ENCODE data around the gene TMEM181.
"Not testable (repeated sequence)": the region's sequence is repeated elsewhere in the genome, so short reads cannot be mapped to it uniquely, and the experiment has no call there.

The TMEM181 gene

DNA sequence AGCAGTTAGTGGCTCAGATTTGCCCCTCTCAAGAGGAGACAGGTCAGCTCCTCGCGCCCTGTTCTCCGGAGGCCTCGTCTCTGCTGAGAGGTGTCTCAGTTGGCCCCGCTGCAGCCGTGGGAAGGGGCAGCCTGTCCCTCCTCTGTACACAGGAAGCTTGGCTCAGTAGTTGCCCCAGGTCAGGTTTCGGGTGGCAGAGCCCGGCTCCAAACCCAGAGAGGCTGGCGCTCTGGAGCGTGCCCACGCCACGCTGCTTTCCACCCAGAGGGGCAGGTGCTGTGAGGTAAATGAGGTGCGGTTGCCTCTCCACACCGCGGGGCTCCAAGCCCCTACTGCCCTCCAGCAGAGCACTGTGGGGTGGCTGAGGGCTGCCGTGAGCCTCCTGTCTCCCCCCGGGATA, 68.7 kb downstream of the TMEM181 start:
- H3K36me3 ChIP-seq (ENCODE audit: control insufficient read depth, low read depth, low read length): peaks cover 46% of the 10 kb centered on the region
- H3K4me3 ChIP-seq (ENCODE audit: low read length): no peak overlapping the region
- no peaks in the 10 kb centered on the region for H3K27me3 ChIP-seq (ENCODE audit: control insufficient read depth, insufficient read depth, low read length)
- no peaks in the 10 kb centered on the region for H3K9me3 ChIP-seq (ENCODE audit: control insufficient read depth, low read depth, low read length)
- no peak overlapping the region for H3K27ac ChIP-seq (ENCODE audit: low read length)
- H3K4me1 ChIP-seq (ENCODE audit: control insufficient read depth, low read depth, low read length): peaks cover 3% of the 10 kb centered on the region
- no peak overlapping the region for H3K9ac ChIP-seq (ENCODE audit: low read length)

DNA sequence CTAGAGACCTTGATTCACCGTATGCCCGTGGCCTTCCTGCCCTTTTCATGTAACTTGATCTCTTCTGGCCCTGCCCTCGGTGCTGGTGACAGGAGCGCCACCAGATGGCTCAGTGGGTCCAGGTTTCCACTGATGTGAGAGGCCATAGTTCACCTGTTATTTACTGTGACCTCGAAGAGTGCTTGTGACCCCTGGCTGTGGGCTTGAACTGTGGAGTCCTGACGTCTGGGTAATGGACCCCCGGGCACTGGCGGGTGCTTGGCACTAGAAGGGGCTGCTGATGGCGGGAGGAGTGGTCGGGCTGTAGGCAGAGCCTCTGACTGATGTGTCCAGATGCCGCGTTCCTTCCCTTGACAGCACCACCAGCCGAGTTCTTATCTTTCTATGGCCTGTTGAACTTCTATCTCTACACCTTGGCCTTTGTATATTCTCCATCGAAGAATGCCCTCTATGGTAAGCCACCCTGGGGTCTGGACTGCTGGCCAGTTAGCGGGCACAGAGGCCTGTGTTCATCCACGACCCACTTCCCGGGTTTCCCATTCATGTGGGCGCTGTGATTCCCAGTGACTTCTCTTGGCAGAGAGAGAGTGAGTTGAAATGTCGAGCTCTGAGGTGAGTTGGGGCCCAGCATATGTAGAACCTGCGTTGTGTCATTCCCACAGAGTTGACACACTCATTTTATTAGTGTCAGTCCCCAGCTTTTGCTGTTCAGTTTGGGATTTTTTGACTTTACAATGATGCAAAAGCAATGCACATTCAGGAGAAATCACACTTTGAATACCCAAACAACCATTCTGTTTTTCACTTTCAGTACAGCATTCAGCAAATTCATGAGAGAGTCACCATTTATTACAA, 69.7 kb downstream of the TMEM181 start:
- Histone ChIP-seq H3K4me1 (ENCODE audit: control insufficient read depth, low read depth, low read length) (peaks cover 3% of the 10 kb centered on the region), H3K9ac (ENCODE audit: low read length) (no peak overlapping the region), H3K36me3 (ENCODE audit: control insufficient read depth, low read depth, low read length) (peaks cover 48% of the 10 kb centered on the region), H3K4me3 (ENCODE audit: low read length) (no peak overlapping the region), H3K27ac (ENCODE audit: low read length) (no peak overlapping the region), H3K27me3 (ENCODE audit: control insufficient read depth, insufficient read depth, low read length) (no peaks in the 10 kb centered on the region), H3K9me3 (ENCODE audit: control insufficient read depth, low read depth, low read length) (no peaks in the 10 kb centered on the region)

DNA sequence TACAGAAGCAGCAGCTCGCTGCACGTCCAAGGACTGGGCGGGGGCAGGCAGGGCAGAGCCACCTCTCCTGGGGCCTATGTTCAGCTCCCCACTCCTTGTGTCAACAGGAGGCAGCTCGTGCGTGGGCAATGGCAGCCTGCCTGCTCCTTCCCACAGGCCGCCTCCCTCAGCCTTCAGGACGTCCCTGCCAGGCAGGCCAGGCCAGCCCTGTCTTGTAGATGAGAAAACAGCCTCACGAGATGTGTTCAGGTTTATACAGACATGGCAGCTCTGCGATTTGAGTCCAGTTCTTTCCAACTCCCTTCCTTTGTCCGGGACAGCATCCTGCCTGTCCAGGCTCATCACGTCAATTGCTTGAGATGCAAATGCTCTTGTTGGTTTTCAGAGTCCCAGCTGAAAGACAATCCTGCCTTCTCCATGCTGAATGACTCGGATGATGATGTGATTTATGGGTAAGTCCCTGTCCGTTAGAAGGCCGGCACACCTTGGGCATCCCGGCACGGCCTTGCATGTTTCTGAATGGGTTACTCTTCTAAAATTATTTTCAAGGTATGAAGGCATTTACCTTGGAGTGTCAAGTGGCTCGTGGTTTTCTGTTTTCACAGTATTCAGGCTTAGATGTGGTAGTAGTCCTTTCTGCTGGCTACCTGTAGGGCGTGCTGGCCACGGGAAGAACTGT, 71.2 kb downstream of the TMEM181 start:
- Histone ChIP-seq H3K36me3 (ENCODE audit: control insufficient read depth, low read depth, low read length) (peaks cover 46% of the 10 kb centered on the region), H3K4me1 (ENCODE audit: control insufficient read depth, low read depth, low read length) (peaks cover 3% of the 10 kb centered on the region), H3K4me3 (ENCODE audit: low read length) (no peak overlapping the region), H3K27me3 (ENCODE audit: control insufficient read depth, insufficient read depth, low read length) (no peaks in the 10 kb centered on the region), H3K27ac (ENCODE audit: low read length) (no peak overlapping the region), H3K9me3 (ENCODE audit: control insufficient read depth, low read depth, low read length) (no peaks in the 10 kb centered on the region), H3K9ac (ENCODE audit: low read length) (no peak overlapping the region)

DNA sequence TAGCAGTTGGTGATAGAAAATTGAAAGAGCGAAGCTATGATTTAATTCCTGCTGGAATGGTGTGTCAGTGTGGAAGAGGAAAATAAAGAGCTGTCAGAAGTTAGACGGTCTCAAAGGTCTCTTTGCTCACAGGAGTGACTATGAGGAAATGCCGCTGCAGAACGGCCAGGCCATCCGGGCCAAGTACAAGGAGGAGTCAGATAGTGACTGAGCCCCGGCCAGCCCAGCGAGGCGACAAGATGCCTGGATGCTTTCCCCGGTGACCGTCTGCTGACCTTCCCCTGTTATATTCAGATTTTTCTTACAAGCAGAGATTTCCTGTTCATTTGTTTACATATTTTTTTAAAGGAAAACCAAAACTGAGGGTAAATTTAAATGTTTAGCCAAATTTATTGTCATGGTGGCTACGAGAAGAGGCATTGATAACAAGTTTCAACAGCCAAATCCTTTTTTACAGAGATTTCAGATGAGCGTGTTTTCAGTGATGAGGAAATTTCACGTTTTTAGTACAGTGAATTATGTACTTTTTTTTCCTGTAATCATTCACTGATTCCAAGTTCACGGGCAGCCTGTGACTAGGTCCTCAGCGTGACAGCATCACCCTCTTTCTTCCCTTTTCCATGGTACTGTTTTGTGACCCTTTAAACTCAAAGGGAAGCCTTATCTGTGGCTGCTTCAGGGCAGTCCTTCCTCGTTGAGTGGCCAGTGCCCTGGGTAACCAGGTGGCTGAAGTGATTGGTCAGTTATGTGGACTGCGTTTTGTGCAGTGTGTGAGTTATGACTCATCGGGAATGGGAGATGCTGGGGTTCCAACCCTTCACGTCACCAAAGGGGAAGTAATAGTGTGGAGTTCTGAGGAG, 72.0 kb downstream of the TMEM181 start:
- Histone ChIP-seq H3K27ac (ENCODE audit: low read length) (no peak overlapping the region), H3K36me3 (ENCODE audit: control insufficient read depth, low read depth, low read length) (peaks cover 44% of the 10 kb centered on the region), H3K9me3 (ENCODE audit: control insufficient read depth, low read depth, low read length) (no peaks in the 10 kb centered on the region), H3K9ac (ENCODE audit: low read length) (no peak overlapping the region), H3K4me3 (ENCODE audit: low read length) (no peak overlapping the region), H3K27me3 (ENCODE audit: control insufficient read depth, insufficient read depth, low read length) (no peaks in the 10 kb centered on the region), H3K4me1 (ENCODE audit: control insufficient read depth, low read depth, low read length) (peaks cover 3% of the 10 kb centered on the region)

DNA sequence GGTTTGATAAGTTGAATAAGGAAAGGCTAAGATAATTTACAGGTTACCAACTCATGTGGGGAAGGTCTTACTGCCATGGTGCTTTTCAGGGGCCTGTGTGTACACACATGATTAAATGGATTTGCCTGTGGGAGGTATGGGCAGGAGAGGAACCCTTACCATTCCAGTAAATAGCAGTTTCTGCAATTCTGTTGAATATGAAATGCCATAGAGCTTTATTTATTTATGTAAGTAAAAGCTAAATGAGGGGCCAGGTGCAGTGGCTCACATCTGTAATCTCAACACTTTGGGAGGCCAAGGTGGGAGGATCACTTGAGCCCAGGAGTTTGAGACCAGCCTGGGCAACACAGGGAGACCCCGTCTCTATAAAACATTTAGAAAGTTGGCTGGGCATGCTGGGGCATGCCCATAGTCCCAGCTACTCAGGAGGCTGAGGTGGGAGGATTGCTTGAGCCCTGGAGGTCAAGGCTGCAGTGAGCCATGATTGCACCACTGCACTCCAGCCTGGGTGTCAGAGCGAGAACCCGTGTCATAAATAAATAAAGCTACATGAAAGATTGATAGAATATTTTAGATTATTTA, 72.7 kb downstream of the TMEM181 start:
- H3K4me1 ChIP-seq (ENCODE audit: control insufficient read depth, low read depth, low read length); H3K4me3 ChIP-seq (ENCODE audit: low read length); H3K27me3 ChIP-seq (ENCODE audit: control insufficient read depth, insufficient read depth, low read length); H3K9me3 ChIP-seq (ENCODE audit: control insufficient read depth, low read depth, low read length); H3K27ac ChIP-seq (ENCODE audit: low read length); H3K9ac ChIP-seq (ENCODE audit: low read length): not testable (repeated sequence)
- H3K36me3 ChIP-seq (ENCODE audit: control insufficient read depth, low read depth, low read length): peaks cover 41% of the 10 kb centered on the region

DNA sequence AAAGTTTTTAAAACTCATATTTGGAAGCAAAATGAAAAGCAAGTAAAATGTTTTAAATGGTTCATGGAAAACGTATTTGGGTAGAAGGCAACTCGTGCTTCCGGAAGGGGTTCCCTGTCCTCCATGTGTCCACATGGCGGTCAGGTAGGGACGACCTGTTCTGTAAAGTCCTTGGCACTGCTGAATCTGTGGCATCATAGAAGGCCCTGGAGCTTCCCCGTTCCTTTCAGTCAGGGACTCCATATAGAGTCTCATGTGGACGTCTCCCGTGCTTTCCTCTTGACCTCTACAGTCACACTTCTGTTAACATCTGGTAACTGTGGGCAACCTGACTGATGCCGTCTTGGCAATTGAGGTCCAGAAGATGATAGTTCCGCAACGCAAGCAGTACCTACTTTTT, 73.2 kb downstream of the TMEM181 start:
- H3K4me3 ChIP-seq (ENCODE audit: low read length): no peak overlapping the region
- no peaks in the 10 kb centered on the region for H3K27me3 ChIP-seq (ENCODE audit: control insufficient read depth, insufficient read depth, low read length)
- no peak overlapping the region for H3K9ac ChIP-seq (ENCODE audit: low read length)
- H3K4me1 ChIP-seq (ENCODE audit: control insufficient read depth, low read depth, low read length): peaks cover 3% of the 10 kb centered on the region
- H3K36me3 ChIP-seq (ENCODE audit: control insufficient read depth, low read depth, low read length): peaks cover 41% of the 10 kb centered on the region
- H3K27ac ChIP-seq (ENCODE audit: low read length): no peak overlapping the region
- H3K9me3 ChIP-seq (ENCODE audit: control insufficient read depth, low read depth, low read length): no peaks in the 10 kb centered on the region

DNA sequence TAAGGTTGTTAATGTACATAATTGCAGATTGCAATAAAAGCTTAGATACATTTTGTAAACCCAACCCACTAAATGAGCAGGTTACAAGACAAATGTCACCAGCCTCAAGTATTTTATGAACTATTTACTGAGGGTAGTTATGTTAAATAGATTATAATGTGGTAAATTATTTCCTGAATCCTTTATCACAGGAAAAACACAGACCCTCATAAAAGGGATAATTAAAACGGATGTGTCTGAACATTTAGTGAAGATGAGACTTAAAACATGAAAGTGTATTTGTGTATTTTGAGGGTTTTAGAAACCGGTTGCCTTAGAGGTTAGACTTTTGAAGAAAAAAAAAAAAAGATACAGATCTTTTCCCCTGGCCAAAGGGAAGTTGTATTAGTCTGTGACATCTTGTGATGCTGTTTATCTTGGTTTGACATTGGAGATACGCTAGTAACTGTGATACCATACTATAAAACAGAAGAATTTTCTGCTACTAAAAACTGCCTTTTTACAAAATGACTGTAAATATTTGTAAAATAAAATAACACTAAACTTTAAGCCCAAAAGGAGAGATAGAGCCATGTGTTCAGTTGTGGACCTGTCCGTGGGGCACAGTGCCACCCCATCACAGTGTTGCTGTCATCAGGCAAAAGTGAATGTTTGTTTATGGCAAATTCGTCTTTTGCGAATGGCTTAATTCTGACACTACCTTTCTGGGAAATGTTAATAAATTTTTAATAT, 75.0 kb downstream of the TMEM181 start:
- no peak overlapping the region for H3K27ac ChIP-seq (ENCODE audit: low read length)
- no peaks in the 10 kb centered on the region for H3K27me3 ChIP-seq (ENCODE audit: control insufficient read depth, insufficient read depth, low read length)
- H3K4me1 ChIP-seq (ENCODE audit: control insufficient read depth, low read depth, low read length): no peaks in the 10 kb centered on the region
- H3K9ac ChIP-seq (ENCODE audit: low read length): no peak overlapping the region
- H3K4me3 ChIP-seq (ENCODE audit: low read length): no peak overlapping the region
- peaks cover 36% of the 10 kb centered on the region for H3K36me3 ChIP-seq (ENCODE audit: control insufficient read depth, low read depth, low read length)
- no peaks in the 10 kb centered on the region for H3K9me3 ChIP-seq (ENCODE audit: control insufficient read depth, low read depth, low read length)

DNA sequence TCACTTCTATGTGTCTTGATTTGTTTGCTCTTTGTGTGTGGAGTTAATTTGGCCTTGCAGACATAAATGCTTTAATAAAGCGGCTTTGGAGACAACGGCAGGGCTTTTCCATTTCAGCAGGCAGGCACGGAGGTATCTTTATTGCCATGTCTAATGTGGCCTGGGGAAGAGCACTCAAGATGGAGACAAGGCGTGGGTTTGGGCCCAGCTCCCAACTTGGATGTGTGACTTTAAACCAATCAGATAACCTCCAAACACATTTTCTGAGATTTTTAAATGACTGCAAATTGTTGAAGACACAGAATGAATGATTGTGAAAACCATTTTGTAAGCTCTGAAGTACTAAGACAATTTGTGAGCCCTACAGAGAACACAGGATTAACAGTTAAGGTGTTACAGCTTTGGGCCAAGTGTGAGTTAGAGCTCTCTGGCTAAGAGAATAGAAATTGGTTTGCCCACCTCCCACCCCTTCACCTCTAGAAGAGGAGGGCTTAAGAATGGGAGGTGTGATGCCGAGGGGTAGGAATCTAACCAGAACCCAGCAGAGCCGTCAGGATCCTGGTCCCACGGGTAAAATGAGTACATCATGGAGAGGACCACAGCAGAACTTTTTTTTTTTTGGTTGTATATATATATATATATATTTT, 75.7 kb downstream of the TMEM181 start:
- H3K36me3 ChIP-seq (ENCODE audit: control insufficient read depth, low read depth, low read length): peaks cover 33% of the 10 kb centered on the region
- H3K27ac ChIP-seq (ENCODE audit: low read length): no peak overlapping the region
- no peak overlapping the region for H3K4me3 ChIP-seq (ENCODE audit: low read length)
- no peaks in the 10 kb centered on the region for H3K27me3 ChIP-seq (ENCODE audit: control insufficient read depth, insufficient read depth, low read length)
- no peaks in the 10 kb centered on the region for H3K4me1 ChIP-seq (ENCODE audit: control insufficient read depth, low read depth, low read length)
- no peaks in the 10 kb centered on the region for H3K9me3 ChIP-seq (ENCODE audit: control insufficient read depth, low read depth, low read length)
- no peak overlapping the region for H3K9ac ChIP-seq (ENCODE audit: low read length)

DNA sequence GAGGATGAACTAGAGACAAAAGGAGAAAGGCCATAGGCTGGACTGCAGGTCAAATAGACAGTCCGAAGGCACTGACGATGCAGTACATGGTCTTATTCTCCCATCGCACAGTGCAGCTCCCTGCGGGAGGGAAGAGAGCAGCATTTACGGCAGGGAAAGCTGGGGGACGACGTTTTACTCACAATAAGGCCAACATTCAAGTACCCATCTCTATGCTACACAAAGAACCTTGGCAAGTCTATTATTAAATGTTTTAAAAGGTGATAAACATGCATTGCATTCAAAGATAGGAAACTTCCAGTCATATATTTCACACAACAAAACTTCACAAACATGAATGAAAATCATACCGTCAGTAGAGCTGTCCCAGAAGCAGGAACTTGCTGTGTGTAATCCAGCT, 76.9 kb downstream of the TMEM181 start:
- Histone ChIP-seq H3K4me1 (ENCODE audit: control insufficient read depth, low read depth, low read length) (no peaks in the 10 kb centered on the region), H3K27ac (ENCODE audit: low read length) (no peak overlapping the region), H3K9ac (ENCODE audit: low read length) (no peak overlapping the region), H3K36me3 (ENCODE audit: control insufficient read depth, low read depth, low read length) (peaks cover 28% of the 10 kb centered on the region), H3K27me3 (ENCODE audit: control insufficient read depth, insufficient read depth, low read length) (no peaks in the 10 kb centered on the region), H3K4me3 (ENCODE audit: low read length) (no peak overlapping the region), H3K9me3 (ENCODE audit: control insufficient read depth, low read depth, low read length) (no peaks in the 10 kb centered on the region)

DNA sequence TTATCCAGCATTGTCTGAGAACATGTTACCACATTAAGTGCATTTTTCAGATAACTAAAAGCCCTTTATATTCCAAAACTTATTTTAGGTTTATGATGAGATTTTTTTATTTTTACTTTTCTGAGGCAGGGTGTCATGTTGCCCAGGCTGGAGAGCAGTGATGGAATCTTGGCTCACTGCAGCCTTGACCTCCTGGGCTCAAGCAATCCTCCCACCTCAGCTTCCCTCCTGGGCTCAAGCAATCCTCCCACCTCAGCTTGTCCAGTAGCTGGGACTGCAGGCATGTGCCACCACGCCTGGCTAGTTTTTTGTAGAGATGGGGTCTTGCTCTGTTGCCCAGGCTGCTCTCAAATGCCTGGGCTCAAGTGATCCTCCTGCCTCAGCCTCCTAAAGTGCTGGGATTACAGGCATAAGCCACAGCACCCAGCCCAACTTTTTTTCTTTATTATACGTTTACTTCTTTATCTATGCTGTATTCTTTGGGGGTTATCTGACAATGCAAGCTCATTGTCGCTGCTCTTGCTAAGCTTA, 78.5 kb downstream of the TMEM181 start:
- Histone ChIP-seq H3K9ac (ENCODE audit: low read length) (no peak overlapping the region), H3K4me1 (ENCODE audit: control insufficient read depth, low read depth, low read length) (peaks cover 6% of the 10 kb centered on the region), H3K36me3 (ENCODE audit: control insufficient read depth, low read depth, low read length) (peaks cover 19% of the 10 kb centered on the region), H3K4me3 (ENCODE audit: low read length) (no peak overlapping the region), H3K27ac (ENCODE audit: low read length) (no peak overlapping the region), H3K9me3 (ENCODE audit: control insufficient read depth, low read depth, low read length) (no peaks in the 10 kb centered on the region), H3K27me3 (ENCODE audit: control insufficient read depth, insufficient read depth, low read length) (no peaks in the 10 kb centered on the region)
